Mesenchymal stem cell (in vitro differentiated cells and primary cell): ENCODE results near the gene PI4K2B.

Source experiments
- DNase-seq: peaks from one replicate; pipeline ENCODE4 v3.0.0-alpha.2; 2013
- H2AFZ ChIP-seq: one replicate; pipeline ENCODE4 v1.6.1; 2013; ENCODE audit warnings: low read depth, mild to moderate bottlenecking, control low read depth, inconsistent platforms, low read length, moderate library complexity
- H2AK5ac ChIP-seq: 2 replicates; pipeline ENCODE4 v1.6.1; 2013; ENCODE audit warnings: low read length, moderate library complexity, mild to moderate bottlenecking, inconsistent platforms; ENCODE audit not compliant: severe bottlenecking
- H2BK120ac ChIP-seq: one replicate; pipeline ENCODE4 v1.6.1; 2013; ENCODE audit warnings: low read depth, mild to moderate bottlenecking, inconsistent platforms, low read length, moderate library complexity
- H2BK12ac ChIP-seq, 2 experiments: one replicate each; pipeline ENCODE4 v1.6.1; 2013; ENCODE audit warnings: inconsistent platforms in 2 of 2, low read length in 2 of 2, mild to moderate bottlenecking in 2 of 2, moderate library complexity in 2 of 2, control low read depth in 1 of 2
- H2BK15ac ChIP-seq: one replicate; pipeline ENCODE4 v1.6.1; 2013; ENCODE audit warnings: mild to moderate bottlenecking, low read depth, inconsistent platforms; ENCODE audit not compliant: poor library complexity, severe bottlenecking
- H2BK5ac ChIP-seq: 2 replicates; pipeline ENCODE4 v1.6.1; 2013; ENCODE audit warnings: low read depth, mild to moderate bottlenecking, low read length, control low read depth, inconsistent platforms; ENCODE audit not compliant: poor library complexity, severe bottlenecking
- H3K14ac ChIP-seq, 2 experiments: one replicate each; pipeline ENCODE4 v1.6.1; 2013; ENCODE audit warnings: inconsistent platforms in 2 of 2, low read length in 2 of 2, control low read depth in 1 of 2, mild to moderate bottlenecking in 1 of 2, moderate library complexity in 1 of 2
- H3K18ac ChIP-seq, 2 experiments: one replicate each; pipeline ENCODE4 v1.6.1; 2013; ENCODE audit warnings: inconsistent platforms in 2 of 2, low read length in 2 of 2, control low read depth in 1 of 2, low read depth in 1 of 2, mild to moderate bottlenecking in 1 of 2
- H3K23ac ChIP-seq, 2 experiments: one replicate each; pipeline ENCODE4 v1.6.1; 2013; ENCODE audit warnings: inconsistent platforms in 2 of 2, low read length in 2 of 2, mild to moderate bottlenecking in 2 of 2, moderate library complexity in 2 of 2, control low read depth in 1 of 2
- H3K27ac ChIP-seq: 2 replicates; pipeline ENCODE4 v1.5.1; 2013; ENCODE audit warnings: mild to moderate bottlenecking, moderate library complexity, low read length, control low read depth, inconsistent platforms; ENCODE audit not compliant: poor library complexity, severe bottlenecking
- H3K27me3 ChIP-seq, 2 experiments: 2 replicates each; pipeline versions ENCODE4 v1.6.1 to v1.7.0; 2013; ENCODE audit warnings: low read length in 2 of 2, mild to moderate bottlenecking in 2 of 2, moderate library complexity in 2 of 2, control low read depth in 1 of 2, inconsistent platforms in 1 of 2; ENCODE audit not compliant: control insufficient read depth in 1 of 2, insufficient read depth in 1 of 2
- H3K36me3 ChIP-seq, 2 experiments: 2 replicates each; pipeline versions ENCODE4 v1.6.1 to v1.7.0; 2013; ENCODE audit warnings: low read length in 2 of 2, control low read depth in 1 of 2, inconsistent platforms in 1 of 2, low read depth in 1 of 2, mild to moderate bottlenecking in 1 of 2; ENCODE audit not compliant: insufficient read depth in 2 of 2, control insufficient read depth in 1 of 2
- H3K4ac ChIP-seq, 2 experiments: one replicate each; pipeline ENCODE4 v1.6.1; 2013; ENCODE audit warnings: inconsistent platforms in 2 of 2, low read length in 2 of 2, mild to moderate bottlenecking in 2 of 2, moderate library complexity in 2 of 2, control low read depth in 1 of 2, low read depth in 1 of 2
- H3K4me1 ChIP-seq: 2 replicates; pipeline ENCODE4 v1.6.1; 2013; ENCODE audit warnings: low read depth, low read length, control low read depth; ENCODE audit not compliant: control insufficient read depth, insufficient read depth
- H3K4me2 ChIP-seq: 2 replicates; pipeline ENCODE4 v1.6.1; 2013; ENCODE audit warnings: low read length, mild to moderate bottlenecking, inconsistent platforms; ENCODE audit not compliant: poor library complexity, severe bottlenecking
- H3K4me3 ChIP-seq, 2 experiments: 2 replicates each; pipeline versions ENCODE4 v1.5.1 to v1.7.0; 2013; ENCODE audit warnings: low read length in 2 of 2, mild to moderate bottlenecking in 2 of 2, control low read depth in 1 of 2, low read depth in 1 of 2; ENCODE audit not compliant: insufficient read depth in 1 of 2
- H3K79me1 ChIP-seq: replicated peaks from 2 replicates; pipeline ENCODE4 v1.6.1; 2013; ENCODE audit warnings: mild to moderate bottlenecking, control low read depth, low read length, inconsistent platforms; ENCODE audit not compliant: poor library complexity, severe bottlenecking
- H3K9ac ChIP-seq: 2 replicates; pipeline ENCODE4 v1.7.0; 2013; ENCODE audit warnings: mild to moderate bottlenecking, low read length, moderate library complexity
- H3K9me3 ChIP-seq: 2 replicates; pipeline ENCODE4 v1.7.0; 2013; ENCODE audit warnings: mild to moderate bottlenecking, low read length; ENCODE audit not compliant: control insufficient read depth
- H4K8ac ChIP-seq: one replicate; pipeline ENCODE4 v1.6.1; 2013; ENCODE audit warnings: inconsistent platforms, mild to moderate bottlenecking, low read length, moderate library complexity
- H4K91ac ChIP-seq: one replicate; pipeline ENCODE4 v1.6.1; 2013; ENCODE audit warnings: mild to moderate bottlenecking, low read length, inconsistent platforms
- WGBS: methylation state at CpG from one replicate; pipeline ENCODE4 v1.1.7; 2013; ENCODE audit warnings: mixed read lengths; 5-methylcytosine and 5-hydroxymethylcytosine counted together

Gene PI4K2B

GRCh38 chr4:25280210-25280609 is 46.4 kb downstream of the PI4K2B start:
- Histone ChIP-seq H2AK5ac (no peak overlapping the region), H2BK15ac (no peak overlapping the region), H3K4me1 (no peaks in the 10 kb centered on the region), H3K14ac (no peak overlapping the region), H2BK5ac (no peak overlapping the region), H3K4ac (no peak overlapping the region), H3K9ac (no peak overlapping the region), H4K91ac (peak overlapping the region; percentile 61), H4K8ac (no peak overlapping the region), H3K4me2 (no peak overlapping the region), H3K9me3 (no peaks in the 10 kb centered on the region), H2AFZ (no peak overlapping the region), H3K23ac (no peak overlapping the region), H3K27me3 (no peaks in the 10 kb centered on the region), H3K79me1 (no peaks in the 10 kb centered on the region), H2BK120ac (no peak overlapping the region), H3K4me3 (no peak overlapping the region), H3K18ac (no peak overlapping the region), H3K27ac (no peak overlapping the region), H2BK12ac (no peak overlapping the region), H3K36me3 (peaks cover 6 to 61% of the 10 kb centered on the region in 2 experiments)
- WGBS, result 82% methylated on average over 3 of the region's 4 CpGs
- no peak for DNase-seq

GRCh38 chr4:25283948-25284347 is 50.1 kb downstream of the PI4K2B start:
- Histone ChIP-seq H3K79me1 (no peaks in the 10 kb centered on the region), H3K14ac (no peak overlapping the region), H3K4me3 (no peak overlapping the region), H3K4ac (no peak overlapping the region), H2AK5ac (no peak overlapping the region), H3K27me3 (no peaks in the 10 kb centered on the region), H3K9ac (no peak overlapping the region), H2BK15ac (no peak overlapping the region), H2BK5ac (no peak overlapping the region), H3K23ac (no peak overlapping the region), H3K36me3 (peaks cover 6 to 24% of the 10 kb centered on the region in 2 experiments), H3K9me3 (peaks cover 7% of the 10 kb centered on the region), H3K18ac (no peak overlapping the region), H4K8ac (no peak overlapping the region), H2AFZ (no peak overlapping the region), H3K27ac (no peak overlapping the region), H2BK12ac (no peak overlapping the region), H3K4me1 (no peaks in the 10 kb centered on the region), H2BK120ac (no peak overlapping the region), H3K4me2 (no peak overlapping the region), H4K91ac (no peak overlapping the region)
- DNase-seq, result no peak
- WGBS, result 87% methylated on average over 2 of the region's 3 CpGs

DNA sequence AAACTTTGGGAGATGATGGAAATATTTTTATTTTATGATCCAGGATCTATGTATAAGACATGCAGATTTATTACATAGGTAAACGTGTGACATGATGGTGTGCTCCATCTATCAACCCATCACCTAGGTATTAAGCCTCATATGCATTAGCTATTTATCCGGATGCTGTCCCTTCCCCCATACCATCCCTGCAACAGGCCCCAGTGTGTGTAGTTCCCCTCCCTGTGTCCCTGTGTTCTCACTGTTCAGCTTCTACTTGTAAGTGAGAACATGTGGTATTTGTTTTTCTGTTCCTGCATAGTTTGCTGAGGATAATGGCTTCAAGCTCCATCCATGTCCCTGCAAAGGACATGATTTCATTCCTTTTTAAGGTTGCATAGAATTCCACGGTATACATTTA is 50.6 kb downstream of the PI4K2B start:
- no peak overlapping the region for H3K4me2 ChIP-seq
- no peak overlapping the region for H4K91ac ChIP-seq
- no peaks in the 10 kb centered on the region for H3K27me3 ChIP-seq
- no peaks in the 10 kb centered on the region for H3K79me1 ChIP-seq
- no peak overlapping the region for H3K14ac ChIP-seq
- H2BK12ac ChIP-seq, result no peak overlapping the region
- no peak for DNase-seq
- H3K4me3 ChIP-seq, result no peak overlapping the region
- no peak overlapping the region for H3K27ac ChIP-seq
- H3K4ac ChIP-seq, result no peak overlapping the region
- H3K36me3 ChIP-seq, result peaks cover 6 to 21% of the 10 kb centered on the region in 2 experiments
- no peak overlapping the region for H3K9ac ChIP-seq
- no peak overlapping the region for H4K8ac ChIP-seq
- H2AK5ac ChIP-seq, result no peak overlapping the region
- no peak overlapping the region for H2BK120ac ChIP-seq
- H2BK5ac ChIP-seq, result no peak overlapping the region
- no peak overlapping the region for H2BK15ac ChIP-seq
- no peak overlapping the region for H2AFZ ChIP-seq
- H3K23ac ChIP-seq, result no peak overlapping the region
- no peak overlapping the region for H3K18ac ChIP-seq
- no CpG with 5 or more reads among the region's 3 CpGs for WGBS
- H3K9me3 ChIP-seq, result peaks cover 7% of the 10 kb centered on the region
- H3K4me1 ChIP-seq, result no peaks in the 10 kb centered on the region

- Histone ChIP-seq H2BK5ac (no peak overlapping the region), H3K36me3 (no peaks in the 10 kb centered on the region), H2AFZ (no peak overlapping the region), H2BK120ac (no peak overlapping the region), H3K4me3 (no peak overlapping the region), H3K23ac (no peak overlapping the region), H4K91ac (no peak overlapping the region), H2BK12ac (no peak overlapping the region), H3K4me2 (no peak overlapping the region), H3K9me3 (peaks cover 7% of the 10 kb centered on the region), H3K9ac (no peak overlapping the region), H3K4ac (no peak overlapping the region), H2AK5ac (no peak overlapping the region), H3K27ac (no peak overlapping the region), H3K79me1 (no peaks in the 10 kb centered on the region), H3K4me1 (no peaks in the 10 kb centered on the region), H3K18ac (no peak overlapping the region), H2BK15ac (no peak overlapping the region), H3K14ac (no peak overlapping the region), H3K27me3 (no peaks in the 10 kb centered on the region), H4K8ac (no peak overlapping the region)
- 86% methylated on average over 11 of the region's 11 CpGs for WGBS
- DNase-seq, result no peak
These were observed 56.7 kb downstream of the PI4K2B start for GRCh38 chr4:25290490-25291067.
